ENCODE data around the gene MORN5. TPM values are rescaled to one million over a fixed set of nuclear protein-coding genes. Genes with fewer than 3 reads are reported as not detected.

MORN5 gene
- total and polyA plus RNA-seq, 9 of the 15 experiments (the other 6 are each of a cell fraction or from before 2014, with no cell fraction given): not detected

- no peak for TF ChIP-seq KDM1A (IDR thresholded peaks at IDR 0.05)
- no peak for TF ChIP-seq PHB (CRISPR knock-in tag; IDR thresholded peaks at IDR 0.05)
Observed at GRCh38 chr9:122223435-122223834, 63.7 kb downstream of the MORN5 start (continued).

- no peak overlapping the region for H3K4me3 ChIP-seq
- no peaks in the 10 kb centered on the region for H3K79me2 ChIP-seq (ENCODE audit: control insufficient read depth, insufficient read depth, low read length)
- no peaks in the 10 kb centered on the region for H3K36me3 ChIP-seq (ENCODE audit: control insufficient read depth, insufficient read depth, low read length)
- H3K9me1 ChIP-seq (ENCODE audit: control insufficient read depth, insufficient read depth, low read length): peaks cover 5% of the 10 kb centered on the region
- no peak overlapping the region for H3K27ac ChIP-seq (ENCODE audit: extremely low read depth, low read depth, low read length)
- intact Hi-C loops (cut with micrococcal nuclease): no loop called here
- H3K27me3 ChIP-seq (ENCODE audit: control insufficient read depth in 2 of 2, insufficient read depth in 2 of 2, low read length in 2 of 2): peaks cover 22 to 30% of the 10 kb centered on the region in 2 experiments
- H4K20me1 ChIP-seq (replicated peaks; ENCODE audit: control insufficient read depth, insufficient read depth, low read length): 0 out of 2 replicates have a peak, but pooled peaks cover 6% of the 10 kb centered on the region
- ATAC-seq (no peak), DNase-seq (ENCODE audit: extremely low read depth in 1 of 4, low spot score in 3 of 4) (no peak), FAIRE-seq (no peak)
- POLR2A ChIA-PET: interaction anchor here (0.7 to 1.5 kb wide), 3 partner anchors 9 to 17 kb away, joined by 3 to 4 read pairs (median 4); no protein-coding TSS in a partner anchor
- H3K9ac ChIP-seq (ENCODE audit: insufficient read depth in 1 of 2, low read depth in 2 of 2, low read length in 2 of 2): no peak overlapping the region
- CTCF ChIA-PET (ENCODE audit: low intra/inter-chr PET ratio): interaction anchor here (0.5 kb wide), 1 partner anchor 589 kb away, joined by 3 read pairs; no protein-coding TSS in a partner anchor
- 70% methylated on average over 41 of the region's 51 CpGs for WGBS (ENCODE audit: insufficient coverage, low coverage, missing lambda C conversion rate)
- no peak overlapping the region for H2AFZ ChIP-seq (ENCODE audit: low read depth, low read length)
- H3K4me2 ChIP-seq (ENCODE audit: insufficient read depth, low read length): no peak overlapping the region
- in situ Hi-C loops (cut with MboI): loop anchor here (10.0 kb wide), 1 partner anchor 1961 kb away; no protein-coding TSS in a partner anchor
- no TSS peak for BruUV-seq (replicated peaks)
- peaks cover 20 to 37% of the 10 kb centered on the region in 2 experiments for H3K4me1 ChIP-seq (replicated peaks in 1 of 2; ENCODE audit: control insufficient read depth in 2 of 2, insufficient read depth in 2 of 2, low read length in 2 of 2)
- H3K9me3 ChIP-seq (replicated peaks; ENCODE audit: control insufficient read depth, insufficient read depth, low read depth, low read length): no peaks in the 10 kb centered on the region
- TF ChIP-seq ZNF449 (CRISPR knock-in tag; IDR thresholded peaks at IDR 0.05): no peak
- no peak for TF ChIP-seq ZNF274 (IDR thresholded peaks at IDR 0.05; ENCODE audit: borderline replicate concordance, low read depth, low read length)
- no peak for TF ChIP-seq ZNF174 (CRISPR knock-in tag; IDR thresholded peaks at IDR 0.05)
- no peak for TF ChIP-seq FUS (optimal IDR thresholded peaks at IDR 0.05; ENCODE audit: low read depth, low read length)
- TF ChIP-seq CTCFL (IDR thresholded peaks at IDR 0.05; ENCODE audit: borderline replicate concordance, insufficient read depth, low read depth, low read length, poor library complexity, severe bottlenecking): no peak
- TF ChIP-seq RBM14 (IDR thresholded peaks at IDR 0.05; ENCODE audit: borderline replicate concordance, insufficient read depth, low read depth, low read length): no peak
- TF ChIP-seq HBP1 (CRISPR knock-in tag; IDR thresholded peaks at IDR 0.05): no peak
- TF ChIP-seq UBTF (IDR thresholded peaks at IDR 0.05; ENCODE audit: borderline replicate concordance in 1 of 2, low read depth in 2 of 2, low read length in 2 of 2): no peak
Observed at GRCh38 chr9:122225312-122226141, 65.8 kb downstream of the MORN5 start.

Measured in K562 (cell line).